GM12891 (cell line): ENCODE data around the gene DDC.

Experiments
- PAX5 ChIP-seq: IDR thresholded peaks from 2 replicates; pipeline ENCODE4 v1.6.1; 2011; ENCODE audit warnings: low read length, moderate library complexity, mild to moderate bottlenecking; ENCODE audit not compliant: insufficient read depth, severe bottlenecking
- POLR2A ChIP-seq: IDR thresholded peaks from 2 replicates; pipeline ENCODE4 v1.6.1; 2011; ENCODE audit warnings: low read depth, low read length, control low read depth
- POLR2AphosphoS5 ChIP-seq: IDR thresholded peaks from 2 replicates; pipeline ENCODE4 v1.6.1; 2011; ENCODE audit warnings: low read depth, low read length, control low read depth
- SPI1 ChIP-seq: IDR thresholded peaks from 2 replicates; pipeline ENCODE4 v1.6.1; 2011; ENCODE audit warnings: low read depth, low read length, control low read depth
- TAF1 ChIP-seq: IDR thresholded peaks from 2 replicates; pipeline ENCODE4 v1.6.1; 2011; ENCODE audit warnings: low read depth, low read length, control low read depth

DNA sequence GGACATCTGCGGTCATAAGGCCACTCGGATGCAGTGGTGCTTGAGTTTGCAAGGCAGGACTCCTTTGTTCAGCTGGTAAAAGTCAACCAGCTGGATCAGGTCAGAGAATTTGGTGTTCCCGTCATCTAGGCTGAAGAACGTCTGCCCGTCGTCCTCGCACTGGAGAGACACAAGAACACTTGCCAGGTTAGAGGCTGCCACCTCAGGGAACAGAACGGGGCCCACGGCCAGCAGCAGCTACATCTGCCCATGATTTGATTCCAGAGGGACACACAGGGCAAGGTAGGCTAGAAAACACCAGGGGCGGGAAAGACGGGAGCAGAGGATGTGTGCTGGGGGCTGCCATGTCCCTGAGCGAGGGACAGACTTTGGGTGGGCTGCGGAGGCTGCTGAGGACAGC is 27.7 kb upstream of the DDC start:
- TF ChIP-seq POLR2AphosphoS5: no peak
- TF ChIP-seq POLR2A: no peak
- TF ChIP-seq TAF1: no peak
- no peak for TF ChIP-seq PAX5
- no peak for TF ChIP-seq SPI1
